ENCODE data around the gene ZFP82. TPM values are rescaled to one million over a fixed set of nuclear protein-coding genes. Genes with fewer than 3 reads are reported as not detected.

Gene ZFP82
- total and polyA plus RNA-seq, 4 donors, result 18.0 to 25.0 (median 21.5) TPM

DNA sequence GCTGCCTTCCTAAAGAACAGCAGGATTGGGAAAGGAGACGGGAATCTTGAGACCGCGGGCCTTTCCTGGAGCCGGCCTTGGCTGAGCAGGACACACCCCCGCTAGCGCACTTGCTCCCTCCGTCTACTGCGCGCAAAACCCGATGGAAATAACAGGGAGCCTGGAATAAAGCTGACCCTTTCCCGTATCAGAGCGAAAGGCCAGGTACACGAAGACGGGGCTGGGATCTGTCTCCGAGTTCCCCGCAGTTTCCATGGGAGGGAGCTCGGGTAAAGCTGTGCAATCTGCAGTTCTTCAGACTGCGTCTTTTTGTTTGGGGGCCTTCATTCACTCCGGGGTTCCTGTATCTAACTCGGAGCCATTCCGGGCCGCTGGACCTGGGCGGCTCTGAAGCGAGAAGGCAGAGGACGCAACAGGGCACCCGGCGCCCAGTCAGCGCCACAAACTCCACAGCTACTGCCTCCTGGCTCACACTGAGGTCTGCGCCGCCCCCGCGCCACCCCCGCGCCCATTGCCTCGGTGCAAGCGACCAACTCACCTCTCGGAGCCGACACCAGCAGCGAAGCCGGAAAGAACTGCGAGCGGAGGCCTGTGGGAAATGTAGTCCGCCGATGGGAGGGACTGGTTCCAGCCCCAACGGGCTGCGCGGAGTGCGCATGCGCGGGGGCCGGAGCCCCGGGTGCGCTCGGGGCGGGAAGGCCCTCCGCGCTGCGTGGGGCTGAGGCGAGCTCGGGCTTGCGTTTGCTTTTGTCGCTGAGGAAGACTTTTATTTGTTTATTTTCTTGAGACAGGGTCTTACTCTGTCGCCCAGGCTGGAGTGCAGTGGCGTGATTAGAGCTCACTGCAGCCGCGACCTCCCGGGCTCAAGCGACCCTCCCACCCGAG is 39.6 kb downstream of the ZFP82 start, which contains the start of gene ZFP14:
Gene ZFP14 (minus strand): TSS at position 577 of the 885 bp plus-strand sequence. CDS start 11,309 bp downstream, outside the sequence.
- peaks cover 12% of the 10 kb centered on the region for H3K4me1 ChIP-seq (ENCODE audit: control insufficient read depth, insufficient read depth, low read length)
- H3K27me3 ChIP-seq (ENCODE audit: control insufficient read depth, insufficient read depth, low read length), result no peaks in the 10 kb centered on the region
- H3K4me3 ChIP-seq (ENCODE audit: low read depth, low read length), result peak within 1 kb of the TSS; percentile 64
- peak; percentile 89 to 99 (median 92) for DNase-seq (ENCODE audit: low read depth in 4 of 6, low spot score in 6 of 6)
- H3K27ac ChIP-seq (ENCODE audit: low read depth, low read length), result peak within 1 kb of the TSS; percentile 88
- 3% methylated on average over 62 of the region's 69 CpGs for WGBS (ENCODE audit: insufficient coverage)
- no peaks in the 10 kb centered on the region for H3K9me3 ChIP-seq (ENCODE audit: control insufficient read depth, insufficient read depth, low read length)
- H3K36me3 ChIP-seq (ENCODE audit: control insufficient read depth, insufficient read depth, low read length), result no peaks in the 10 kb centered on the region

DNA sequence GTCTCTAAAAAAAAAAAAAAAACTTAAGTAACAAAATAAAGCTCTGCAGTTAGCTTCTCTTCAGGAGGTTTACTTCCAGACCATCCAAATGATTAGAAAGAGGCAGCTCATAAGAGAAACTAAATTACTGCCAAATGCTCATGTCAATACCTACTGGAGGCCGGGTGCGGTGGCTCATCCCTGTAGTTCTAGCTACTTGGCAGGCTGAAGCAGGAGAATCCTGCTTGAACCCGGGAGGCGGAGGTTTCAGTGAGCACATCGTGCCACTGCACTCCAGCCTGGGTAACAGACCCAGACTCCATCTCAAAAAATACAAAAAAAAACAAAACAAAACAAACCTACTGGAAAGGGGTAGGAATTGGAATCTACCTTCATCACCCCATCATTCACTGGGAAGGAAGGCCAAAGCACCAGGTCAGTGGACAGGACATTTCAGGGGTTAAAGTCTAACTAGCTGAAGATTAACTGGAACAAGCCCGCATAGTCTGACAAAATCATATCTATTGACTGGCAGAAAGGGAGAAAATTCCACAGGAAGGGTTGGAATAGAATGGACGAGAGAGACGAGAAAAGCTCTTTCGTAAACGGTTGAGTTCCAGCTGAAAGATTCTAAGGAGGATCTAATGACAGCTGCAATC is 40.8 kb downstream of the ZFP82 start:
- no peaks in the 10 kb centered on the region for H3K36me3 ChIP-seq (ENCODE audit: control insufficient read depth, insufficient read depth, low read length)
- H3K27me3 ChIP-seq (ENCODE audit: control insufficient read depth, insufficient read depth, low read length), result no peaks in the 10 kb centered on the region
- H3K4me3 ChIP-seq (ENCODE audit: low read depth, low read length), result peak overlapping the region; percentile 64
- no peaks in the 10 kb centered on the region for H3K9me3 ChIP-seq (ENCODE audit: control insufficient read depth, insufficient read depth, low read length)
- peaks cover 12% of the 10 kb centered on the region for H3K4me1 ChIP-seq (ENCODE audit: control insufficient read depth, insufficient read depth, low read length)
- DNase-seq (ENCODE audit: low read depth in 4 of 6, low spot score in 6 of 6), result peak in 2 of 6 donors; percentile 1 to 6
- H3K27ac ChIP-seq (ENCODE audit: low read depth, low read length), result peak overlapping the region; percentile 88
- 34% methylated on average over 6 of the region's 10 CpGs for WGBS (ENCODE audit: insufficient coverage)

DNA sequence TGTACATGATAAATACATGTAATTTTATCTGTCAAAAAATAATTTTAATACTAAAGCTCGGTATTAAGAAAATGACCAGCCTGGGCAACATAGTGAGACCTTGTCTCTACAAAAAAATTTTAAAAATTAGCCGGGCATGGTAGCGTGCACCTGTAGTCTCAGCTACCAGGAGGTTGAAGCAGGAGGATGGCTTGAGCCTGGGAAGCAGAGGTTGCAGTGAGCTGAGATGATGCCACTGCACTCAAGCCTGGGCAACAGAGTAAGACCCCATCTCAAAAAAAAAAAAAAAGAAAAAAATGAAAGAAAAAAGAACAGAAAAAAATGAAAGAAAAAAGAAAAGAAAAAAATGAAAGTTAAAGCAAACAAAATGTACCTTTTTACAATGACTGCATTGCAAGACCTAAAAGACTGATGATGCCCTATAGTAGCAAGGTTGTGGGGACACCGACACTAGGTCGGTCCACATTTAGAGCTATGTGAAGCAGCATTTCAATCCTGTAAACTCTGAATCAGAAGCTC is 44.7 kb downstream of the ZFP82 start:
- Histone ChIP-seq H3K9me3 (ENCODE audit: control insufficient read depth, insufficient read depth, low read length) (peaks cover 2% of the 10 kb centered on the region), H3K4me3 (ENCODE audit: low read depth, low read length) (no peak overlapping the region), H3K27ac (ENCODE audit: low read depth, low read length) (no peak overlapping the region), H3K36me3 (ENCODE audit: control insufficient read depth, insufficient read depth, low read length) (peaks cover 4% of the 10 kb centered on the region), H3K4me1 (ENCODE audit: control insufficient read depth, insufficient read depth, low read length) (peaks cover 6% of the 10 kb centered on the region), H3K27me3 (ENCODE audit: control insufficient read depth, insufficient read depth, low read length) (no peaks in the 10 kb centered on the region)
- 100% methylated on average over 2 of the region's 5 CpGs for WGBS (ENCODE audit: insufficient coverage)
- no peak for DNase-seq (ENCODE audit: low read depth in 4 of 6, low spot score in 6 of 6)

DNA sequence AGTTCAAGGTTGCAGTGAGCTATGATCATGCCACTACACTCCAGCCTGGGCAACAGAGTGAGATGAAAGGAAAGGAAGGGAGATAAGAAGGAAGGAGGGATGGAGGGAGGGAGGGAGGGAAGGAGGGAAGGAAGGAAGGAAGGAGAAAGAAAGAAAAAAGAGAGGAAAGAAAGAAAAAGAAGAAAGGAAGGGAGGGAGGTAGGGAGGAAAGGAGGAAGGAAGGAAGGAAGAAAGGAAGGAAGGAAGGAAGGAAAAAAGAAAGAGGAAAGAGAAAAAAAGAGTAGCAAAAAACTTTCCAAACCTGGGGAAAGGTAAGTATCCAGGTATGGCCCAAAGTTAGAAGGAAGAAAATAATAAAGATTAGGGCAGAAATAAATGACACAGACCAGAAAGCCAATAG is 46.6 kb downstream of the ZFP82 start:
- peaks cover 7% of the 10 kb centered on the region for H3K36me3 ChIP-seq (ENCODE audit: control insufficient read depth, insufficient read depth, low read length)
- H3K4me3 ChIP-seq (ENCODE audit: low read depth, low read length), result no peak overlapping the region
- no peaks in the 10 kb centered on the region for H3K27me3 ChIP-seq (ENCODE audit: control insufficient read depth, insufficient read depth, low read length)
- H3K9me3 ChIP-seq (ENCODE audit: control insufficient read depth, insufficient read depth, low read length), result peaks cover 2% of the 10 kb centered on the region
- no peaks in the 10 kb centered on the region for H3K4me1 ChIP-seq (ENCODE audit: control insufficient read depth, insufficient read depth, low read length)
- DNase-seq (ENCODE audit: low read depth in 4 of 6, low spot score in 6 of 6), result no peak
- H3K27ac ChIP-seq (ENCODE audit: low read depth, low read length), result no peak overlapping the region

DNA sequence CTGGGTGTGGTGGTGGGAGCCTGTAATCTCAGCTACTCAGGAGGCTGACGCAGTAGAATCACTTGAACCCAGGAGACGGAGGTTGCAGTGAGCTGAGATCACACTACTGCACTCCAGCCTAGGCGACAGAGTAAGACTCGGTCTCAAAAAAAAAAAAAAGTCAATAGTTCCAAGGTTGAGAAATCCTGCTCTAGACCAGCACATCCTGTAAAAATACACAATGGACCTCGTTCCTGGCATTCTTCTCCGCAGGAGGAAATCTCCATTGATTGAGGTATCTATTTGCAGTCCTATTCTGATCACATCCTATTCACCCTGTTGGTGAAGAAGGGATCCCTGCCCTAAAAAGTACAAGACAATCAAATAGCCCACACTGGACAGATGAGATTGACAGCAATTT is 54.6 kb downstream of the ZFP82 start:
- Histone ChIP-seq H3K27ac (ENCODE audit: low read depth, low read length) (no peak overlapping the region), H3K4me3 (ENCODE audit: low read depth, low read length) (no peak overlapping the region), H3K4me1 (ENCODE audit: control insufficient read depth, insufficient read depth, low read length) (no peaks in the 10 kb centered on the region), H3K27me3 (ENCODE audit: control insufficient read depth, insufficient read depth, low read length) (no peaks in the 10 kb centered on the region), H3K9me3 (ENCODE audit: control insufficient read depth, insufficient read depth, low read length) (no peaks in the 10 kb centered on the region), H3K36me3 (ENCODE audit: control insufficient read depth, insufficient read depth, low read length) (peaks cover 31% of the 10 kb centered on the region)
- DNase-seq (ENCODE audit: low read depth in 4 of 6, low spot score in 6 of 6), result no peak
- 57% methylated on average over 2 of the region's 6 CpGs for WGBS (ENCODE audit: insufficient coverage)

Other genes starting within 250 kb of the ZFP82 start
- gene ZNF565, start 204.0 kb downstream of the ZFP82 start, total RNA-seq, result 10 to 100 TPM; 12.1 to 12.9 TPM
- 10 to 100 TPM in 1 of 2 donors, 1 to 10 TPM in 1; 9.7 to 11.0 TPM for gene ZNF565, start 204.0 kb downstream of the ZFP82 start, polyA plus RNA-seq (ENCODE audit: insufficient read length in 2 of 2)
- 10 to 100 TPM; 86.3 to 93.2 TPM for gene ZNF146, start 203.5 kb downstream of the ZFP82 start, total RNA-seq
- gene ZNF146, start 203.5 kb downstream of the ZFP82 start, polyA plus RNA-seq (ENCODE audit: insufficient read length in 2 of 2), result 10 to 100 TPM; 64.1 to 81.3 TPM
- gene ZFP14, start 39.4 kb downstream of the ZFP82 start, total RNA-seq, result 10 to 100 TPM; 17.5 to 33.0 TPM
- 10 to 100 TPM; 15.2 to 15.4 TPM for gene ZFP14, start 39.4 kb downstream of the ZFP82 start, polyA plus RNA-seq (ENCODE audit: insufficient read length in 2 of 2)
- gene ZNF566, start 70.9 kb upstream of the ZFP82 start, total RNA-seq, result 10 to 100 TPM; 25.7 to 30.5 TPM
- 10 to 100 TPM; 20.5 to 23.3 TPM for gene ZNF566, start 70.9 kb upstream of the ZFP82 start, polyA plus RNA-seq (ENCODE audit: insufficient read length in 2 of 2)
- gene ZNF260, start 109.6 kb upstream of the ZFP82 start, total RNA-seq, result 10 to 100 TPM; 34.9 to 45.7 TPM
- gene ZNF260, start 109.6 kb upstream of the ZFP82 start, polyA plus RNA-seq (ENCODE audit: insufficient read length in 2 of 2), result 10 to 100 TPM; 21.9 to 35.4 TPM
- gene ZNF529, start 154.6 kb upstream of the ZFP82 start, total RNA-seq, result 10 to 100 TPM; 27.7 to 41.9 TPM
- gene ZNF529, start 154.6 kb upstream of the ZFP82 start, polyA plus RNA-seq (ENCODE audit: insufficient read length in 2 of 2), result 10 to 100 TPM; 30.7 to 36.0 TPM
- 10 to 100 TPM; 26.7 to 39.1 TPM for gene ZNF382, start 186.7 kb upstream of the ZFP82 start, total RNA-seq
- gene ZNF382, start 186.7 kb upstream of the ZFP82 start, polyA plus RNA-seq (ENCODE audit: insufficient read length in 2 of 2), result 10 to 100 TPM; 17.2 to 22.3 TPM
- 10 to 100 TPM; 14.1 to 20.9 TPM for gene ZNF461, start 248.2 kb upstream of the ZFP82 start, total RNA-seq
- 10 to 100 TPM; 16.7 to 18.9 TPM for gene ZNF461, start 248.2 kb upstream of the ZFP82 start, polyA plus RNA-seq (ENCODE audit: insufficient read length in 2 of 2)